Measurements from ENCODE around the gene CD300H. TPM values are rescaled to one million over a fixed set of nuclear protein-coding genes. Genes with fewer than 3 reads are reported as not detected.
"Not testable (repeated sequence)": the region's sequence is repeated elsewhere in the genome, so short reads cannot be mapped to it uniquely, and the experiment has no call there.

Gene CD300H
- total RNA-seq, 1 experiment from 2014 or later = not detected

DNA sequence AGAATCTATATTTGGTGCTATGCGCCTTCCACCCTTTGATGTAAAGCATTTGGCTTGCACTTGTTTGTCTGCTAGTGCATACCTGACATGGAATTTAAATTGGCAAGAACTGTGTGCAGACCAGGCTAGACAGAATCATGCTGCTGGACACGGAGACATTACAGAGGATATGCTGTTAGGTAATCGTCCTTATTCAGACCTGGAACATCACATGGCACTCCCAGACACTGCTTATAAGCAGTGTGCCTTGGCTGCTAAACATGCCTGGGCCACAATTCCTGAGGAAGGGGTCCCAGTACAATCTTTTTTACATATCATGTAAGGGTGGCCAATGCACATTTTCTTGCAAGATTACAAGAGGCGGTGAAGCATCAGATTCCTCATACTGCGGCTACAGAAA is 18.4 kb upstream of the CD300H start:
- DNase-seq (ENCODE audit: low spot score) = no peak

DNA sequence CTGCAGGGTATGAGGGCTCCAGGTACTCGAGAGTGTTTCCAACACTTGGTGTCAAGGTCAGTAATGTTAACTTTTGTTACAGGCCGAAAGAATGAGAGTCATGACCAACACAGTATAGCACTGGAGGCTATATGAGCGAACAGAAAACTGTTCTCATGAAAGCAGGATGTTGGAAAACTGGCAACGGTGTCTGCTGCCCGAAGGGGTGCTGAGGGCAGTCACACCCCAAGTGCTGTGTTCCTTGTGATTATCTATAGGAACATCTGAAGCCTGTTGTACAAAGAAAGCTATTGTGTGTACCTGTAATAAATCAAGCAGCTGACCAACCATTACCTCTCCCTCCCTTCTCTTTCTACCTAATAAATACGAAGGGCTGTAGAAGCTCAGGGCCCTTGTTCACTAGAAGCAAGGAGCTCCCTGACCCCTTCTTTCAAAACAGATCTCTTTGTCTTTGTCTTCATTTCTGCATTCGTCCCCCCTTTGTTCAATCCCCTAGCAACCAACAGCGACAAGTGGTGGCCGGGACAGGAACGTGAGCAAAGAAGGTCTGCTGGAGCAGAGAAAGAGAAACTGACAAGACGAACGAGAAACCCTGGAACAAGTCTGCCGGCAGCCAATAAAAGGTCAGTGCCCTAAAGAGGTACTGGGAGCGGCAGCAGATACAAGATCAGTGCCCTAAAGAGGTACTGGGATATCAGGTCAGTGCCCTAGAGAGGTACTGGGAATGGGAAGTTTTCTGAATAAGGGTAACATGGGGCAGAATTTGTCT is 17.2 kb upstream of the CD300H start:
- DNase-seq (ENCODE audit: low spot score) = no peak

DNA sequence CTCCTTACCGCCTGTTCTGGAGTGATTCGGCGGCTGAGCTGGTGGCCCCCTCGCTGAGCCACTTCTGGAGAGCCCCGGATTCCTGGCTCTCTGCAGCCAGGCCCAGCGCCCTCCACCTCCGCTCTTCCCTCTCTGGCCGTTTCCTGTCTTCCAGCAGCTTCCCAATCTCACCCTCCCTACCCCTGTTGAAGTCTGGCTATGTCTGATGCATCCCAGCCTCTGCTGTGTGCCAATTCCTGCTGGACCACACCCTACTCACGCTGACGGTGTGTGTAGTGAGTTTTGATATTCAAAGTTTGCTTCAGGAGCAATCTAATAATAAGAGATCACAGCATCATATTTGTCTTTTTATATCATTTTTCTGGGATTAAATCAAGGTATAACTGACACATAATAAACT is 15.3 kb upstream of the CD300H start:
- no peak for DNase-seq (ENCODE audit: low spot score)

DNA sequence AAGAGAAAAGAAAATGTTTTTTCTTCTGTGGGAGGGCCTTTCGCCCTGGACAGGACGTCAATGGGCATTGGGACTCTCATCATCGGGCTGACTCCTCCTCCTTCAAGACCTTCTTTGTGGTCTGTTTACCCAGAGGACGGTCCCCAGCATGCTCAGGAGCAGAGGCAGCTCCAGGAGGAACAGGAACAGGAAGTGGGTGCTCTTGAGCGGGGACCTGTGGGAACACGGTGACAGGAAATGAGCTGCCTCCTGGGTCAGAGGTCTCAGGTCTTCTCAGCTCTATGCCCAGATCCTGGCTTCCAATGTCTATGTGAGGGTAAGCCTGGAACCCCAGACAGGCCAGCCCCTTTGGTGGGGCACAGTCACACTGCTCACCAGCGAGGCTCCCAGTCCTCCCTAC is 12.6 kb upstream of the CD300H start:
- no peak for DNase-seq (ENCODE audit: low spot score)

DNA sequence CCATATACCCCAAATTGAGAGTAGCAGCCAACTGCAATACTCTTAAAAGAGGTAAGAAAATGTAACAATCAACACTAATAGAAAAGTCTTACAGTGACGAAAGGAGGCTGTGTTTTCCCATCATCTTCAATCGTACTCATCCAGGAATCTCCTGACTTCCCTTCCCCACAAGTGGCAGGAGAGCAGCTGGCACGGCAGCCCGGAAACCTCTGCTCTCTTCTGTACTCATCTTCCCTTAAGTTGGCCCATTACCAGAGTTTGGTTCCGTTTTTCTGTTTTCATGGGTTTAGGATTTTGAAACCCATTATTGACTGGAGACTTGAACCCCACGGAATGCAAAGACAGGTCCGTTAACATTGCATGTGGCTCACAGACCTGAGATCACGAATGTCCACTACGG is 11.7 kb upstream of the CD300H start:
- no peak for DNase-seq (ENCODE audit: low spot score)

DNA sequence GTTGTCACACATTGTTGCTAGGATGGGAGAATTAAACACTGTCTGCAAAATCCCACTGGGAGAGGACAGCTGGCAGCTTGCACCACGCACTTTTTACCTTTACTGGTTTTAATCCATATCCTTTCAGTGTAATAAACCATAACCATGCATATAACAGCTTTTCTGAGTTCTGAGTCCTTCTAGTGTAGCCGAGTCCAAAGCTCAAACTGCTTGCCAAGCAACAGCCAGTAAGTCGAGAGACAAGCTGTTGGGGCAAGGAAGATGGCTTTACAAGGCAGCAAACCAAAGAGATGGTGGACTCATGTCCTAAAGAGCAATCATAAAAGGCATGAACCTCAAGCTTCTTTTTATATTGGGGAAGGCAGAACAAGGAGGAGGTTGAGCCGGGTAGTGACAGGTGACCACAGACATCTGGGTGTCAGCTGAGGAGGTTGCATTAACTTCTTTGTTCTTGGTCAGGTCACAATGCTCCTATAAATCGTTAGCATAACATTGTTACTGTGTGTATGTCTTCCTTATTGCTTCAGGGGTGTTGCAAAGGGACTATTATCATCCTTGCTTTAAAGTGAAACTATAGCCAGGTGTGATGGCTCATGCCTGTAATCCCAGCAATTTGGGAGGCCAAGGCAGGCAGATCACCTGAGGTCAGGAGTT is 7.3 kb upstream of the CD300H start:
- no peak for DNase-seq (ENCODE audit: low spot score)

DNA sequence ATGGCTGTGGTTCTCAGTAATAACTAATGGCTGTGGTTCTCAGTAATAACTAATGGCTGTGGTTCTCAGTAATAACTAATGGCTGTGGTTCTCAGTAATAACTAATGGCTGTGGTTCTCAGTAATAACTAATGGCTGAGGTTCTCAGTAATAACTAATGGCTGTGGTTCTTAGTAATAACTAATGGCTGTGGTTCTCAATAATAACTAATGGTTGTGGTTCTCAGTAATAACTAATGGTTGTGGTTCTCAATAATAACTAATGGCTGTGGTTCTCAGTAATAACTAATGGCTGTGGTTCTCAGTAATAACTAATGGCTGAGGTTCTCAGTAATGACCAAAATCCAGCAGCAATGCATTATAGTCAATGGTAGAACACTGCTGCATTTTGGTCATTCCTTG is 6.3 kb upstream of the CD300H start:
- not testable (repeated sequence) for DNase-seq (ENCODE audit: low spot score)

DNA sequence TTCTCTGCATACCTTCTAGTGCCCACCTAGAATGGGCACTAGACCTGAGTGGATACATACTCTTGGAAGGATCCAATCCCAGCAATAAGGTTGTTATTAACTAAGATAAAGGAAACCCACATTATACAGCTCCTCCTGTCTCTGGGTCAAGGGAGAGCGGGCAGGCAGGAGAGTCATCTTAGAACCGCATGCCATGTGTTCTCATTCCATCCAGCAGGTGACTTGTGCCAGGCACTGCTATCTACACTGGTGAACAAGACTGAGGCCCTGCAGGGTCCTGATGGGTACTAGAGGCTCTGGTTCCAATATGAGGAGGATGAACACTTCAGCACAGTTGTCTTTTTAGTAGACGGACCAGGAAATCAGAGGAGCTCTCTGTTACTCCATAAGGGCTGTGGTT is 5.9 kb upstream of the CD300H start:
- peak; percentile 15 for DNase-seq (ENCODE audit: low spot score)

DNA sequence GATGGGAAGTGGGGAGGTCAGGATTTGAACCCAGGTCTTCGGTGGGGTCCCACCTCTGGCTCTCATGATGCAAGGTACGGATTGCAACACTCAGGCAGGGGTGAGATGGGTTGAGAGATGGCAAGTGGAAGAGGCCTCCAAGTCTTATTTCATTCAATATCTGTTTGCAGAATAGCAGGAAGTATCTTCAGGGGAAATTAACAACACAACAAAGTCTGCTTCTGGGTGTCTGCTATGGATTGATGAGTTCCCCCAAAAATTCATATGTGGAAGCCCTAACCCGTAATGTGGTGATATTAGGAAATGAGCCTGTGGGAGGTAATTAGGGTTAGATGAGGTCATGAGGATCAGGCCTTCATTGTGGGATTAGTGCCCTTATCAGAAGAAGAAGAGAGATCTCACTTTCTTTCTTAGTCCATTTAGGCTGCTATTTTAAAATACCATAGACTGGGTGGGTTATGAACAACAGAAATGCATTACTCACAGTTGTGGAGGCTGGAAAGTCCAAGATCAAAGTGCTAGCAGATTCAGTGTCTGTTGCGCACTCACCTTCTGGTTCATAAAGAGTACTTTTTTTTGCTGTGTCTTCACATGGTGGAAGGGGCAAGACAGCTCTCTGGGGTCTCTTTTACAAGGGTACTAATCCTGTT is 4.4 kb upstream of the CD300H start:
- DNase-seq (ENCODE audit: low spot score) = no peak

DNA sequence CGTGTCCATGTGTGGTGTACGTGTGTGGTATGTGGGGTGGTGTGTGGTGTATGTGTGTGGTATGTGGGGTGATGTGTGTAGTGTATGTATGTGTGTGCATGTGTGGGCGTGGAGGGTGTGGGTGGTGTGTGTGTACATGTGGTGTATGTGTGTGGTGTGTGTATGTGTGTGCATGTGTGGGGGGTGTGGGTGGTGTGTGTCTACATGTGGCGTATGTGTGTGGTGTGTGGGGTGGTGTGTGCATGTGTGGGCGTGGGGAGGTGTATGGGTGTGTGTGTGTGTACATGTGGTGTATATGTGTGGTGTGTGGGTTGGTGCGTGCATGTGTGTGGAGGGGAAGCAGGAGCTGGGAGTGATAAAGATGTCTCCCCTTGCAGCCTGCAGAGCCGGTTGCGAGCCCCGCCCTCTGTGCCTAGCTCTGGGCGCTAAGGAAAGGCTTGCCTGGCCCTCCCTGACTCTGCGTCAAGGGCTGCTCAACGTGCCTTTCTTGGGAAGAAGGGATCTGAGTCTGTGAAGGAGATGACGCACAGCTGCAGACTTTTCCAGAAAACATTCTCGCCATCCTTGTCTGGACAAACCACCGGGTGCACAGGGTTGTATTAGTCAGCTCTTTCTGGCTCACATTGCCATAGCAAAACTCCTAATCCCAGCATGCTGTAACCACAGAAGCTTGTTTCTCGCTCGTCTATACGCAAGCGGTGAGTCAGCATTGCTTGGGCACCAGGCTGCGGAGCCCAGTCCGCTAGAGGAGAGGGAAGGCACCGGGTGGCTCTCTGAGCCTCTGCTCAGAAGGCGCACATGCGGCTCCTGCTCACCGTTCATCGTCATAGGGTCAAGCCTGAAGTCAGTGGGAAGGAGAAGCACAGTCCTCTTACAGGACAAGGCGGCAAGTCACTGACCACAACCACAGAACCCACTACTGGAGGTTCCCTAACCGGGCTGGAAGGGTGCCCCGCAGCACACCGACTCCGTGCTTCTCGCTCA is 2.0 kb upstream of the CD300H start:
- peak; percentile 12 for DNase-seq (ENCODE audit: low spot score)

DNA sequence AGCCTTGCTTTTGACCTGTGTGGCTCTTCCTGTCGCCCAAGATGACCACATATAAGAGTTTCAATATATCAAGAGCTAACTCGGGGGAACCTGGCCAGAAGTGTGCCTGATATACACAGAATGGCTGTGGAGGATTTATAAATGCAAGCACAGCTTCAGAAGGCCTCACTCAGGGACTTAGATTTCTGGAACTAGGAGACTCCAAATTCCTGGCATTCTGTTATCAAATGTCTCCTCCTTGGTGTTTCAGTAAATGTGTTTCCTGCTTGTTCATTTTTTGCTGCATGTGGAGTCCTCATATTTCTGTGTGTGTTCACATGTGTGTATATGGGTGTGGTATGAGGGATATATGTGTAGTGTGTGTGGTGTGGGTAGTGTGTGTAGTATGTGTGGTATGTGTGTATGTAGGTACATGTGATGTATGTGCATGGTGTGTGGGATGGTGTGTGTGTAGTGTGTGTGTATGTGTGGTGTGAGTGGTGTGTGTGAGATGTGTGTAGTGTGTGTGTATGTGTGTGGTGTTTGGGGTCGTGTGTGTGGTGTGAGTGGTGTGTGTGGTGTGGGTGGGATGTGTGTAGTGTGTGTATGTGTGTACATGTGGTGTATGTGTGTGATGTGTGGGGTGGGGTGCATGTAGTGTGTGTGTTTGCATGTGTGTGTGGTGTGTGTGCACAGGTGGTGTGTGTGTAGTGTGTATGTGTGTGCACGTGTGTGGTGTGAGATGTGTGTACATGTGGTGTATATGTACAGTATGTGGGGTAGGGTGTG is 981 bp upstream of the CD300H start:
- no peak for DNase-seq (ENCODE audit: low spot score)

DNA sequence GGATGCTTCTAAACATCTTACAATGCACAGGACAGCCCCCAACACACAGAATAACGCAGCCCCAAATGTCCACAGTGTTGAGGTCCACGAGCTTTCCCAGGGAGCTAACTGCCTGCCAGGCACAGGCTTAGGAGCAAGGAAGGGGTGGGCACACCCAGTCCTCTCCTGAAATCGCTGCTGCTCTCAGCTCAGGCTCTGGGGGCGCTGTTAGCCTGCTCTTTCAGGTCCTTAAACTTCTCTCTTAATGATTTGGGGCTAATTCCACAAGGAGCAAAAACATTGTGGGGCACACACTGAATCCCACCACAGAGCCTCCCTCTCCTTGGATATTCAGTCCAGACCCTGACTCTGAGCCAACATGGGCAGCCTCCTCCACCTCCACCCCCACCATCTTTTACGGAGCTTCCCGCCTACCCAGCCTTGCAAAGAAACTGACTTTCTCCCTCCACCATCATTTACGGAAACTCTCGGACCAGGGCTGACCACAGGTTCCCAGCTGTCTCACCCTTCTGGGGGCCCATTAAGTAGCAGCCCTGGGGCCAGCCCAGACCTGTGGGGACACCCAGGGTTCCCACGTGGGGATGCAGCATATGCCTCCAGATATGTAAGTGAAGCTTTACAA is 1.1 kb downstream of the CD300H start:
- DNase-seq (ENCODE audit: low spot score) = peak; percentile 51

DNA sequence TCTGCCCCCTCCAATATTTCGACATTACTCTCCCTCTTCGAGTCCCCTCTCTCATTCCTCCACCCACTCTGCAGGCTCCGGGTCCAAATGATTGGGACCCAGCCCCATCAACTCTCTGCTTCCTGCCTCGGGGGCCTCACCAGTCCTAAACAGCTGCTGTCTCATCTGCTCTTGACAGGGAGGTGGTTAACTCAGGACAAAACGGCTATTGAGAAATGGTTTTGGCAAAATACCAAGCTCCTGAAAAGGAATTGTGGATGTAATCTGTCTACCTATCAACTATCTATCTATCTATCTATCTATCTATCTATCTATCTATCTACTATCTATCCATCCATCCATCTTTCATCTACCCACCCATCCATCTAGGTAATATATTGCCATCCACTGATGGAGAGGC is 2.2 kb downstream of the CD300H start:
- DNase-seq (ENCODE audit: low spot score) = no peak

DNA sequence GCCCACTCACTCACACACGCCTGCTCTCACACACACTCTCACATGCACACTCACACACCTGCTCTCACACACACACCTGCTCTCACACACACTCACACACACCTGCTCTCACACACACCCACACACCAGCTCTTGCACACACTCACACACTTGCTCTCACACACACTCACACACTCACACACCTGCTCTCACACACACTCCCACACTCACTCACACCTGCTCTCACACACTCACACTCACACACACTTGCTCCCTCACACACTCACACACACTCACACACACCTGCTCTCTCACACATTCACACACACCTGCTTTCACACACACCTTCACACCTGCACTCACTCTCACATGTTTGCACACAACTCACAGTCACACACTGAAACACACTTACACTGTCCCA is 4.0 kb downstream of the CD300H start:
- DNase-seq (ENCODE audit: low spot score) = no peak

DNA sequence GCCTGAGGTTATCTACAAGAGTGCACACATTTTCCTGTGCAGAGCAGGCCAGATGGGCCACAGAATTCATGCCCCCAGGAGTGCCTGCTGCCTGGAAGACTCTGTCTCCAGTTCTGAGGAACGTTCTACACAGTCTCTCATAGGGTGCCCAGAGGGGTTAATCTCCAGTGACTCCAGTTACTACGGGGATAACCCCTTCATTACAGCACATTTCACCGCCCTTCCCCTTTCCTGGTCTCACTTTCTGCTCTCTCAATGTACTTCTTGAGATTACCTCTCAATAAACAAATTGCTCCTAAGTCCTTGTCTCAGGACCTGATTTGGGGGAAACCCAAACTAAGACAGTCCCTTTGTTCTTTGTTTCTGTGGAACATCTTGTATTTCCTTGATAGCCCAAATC is 5.7 kb downstream of the CD300H start:
- DNase-seq (ENCODE audit: low spot score) = no peak

DNA sequence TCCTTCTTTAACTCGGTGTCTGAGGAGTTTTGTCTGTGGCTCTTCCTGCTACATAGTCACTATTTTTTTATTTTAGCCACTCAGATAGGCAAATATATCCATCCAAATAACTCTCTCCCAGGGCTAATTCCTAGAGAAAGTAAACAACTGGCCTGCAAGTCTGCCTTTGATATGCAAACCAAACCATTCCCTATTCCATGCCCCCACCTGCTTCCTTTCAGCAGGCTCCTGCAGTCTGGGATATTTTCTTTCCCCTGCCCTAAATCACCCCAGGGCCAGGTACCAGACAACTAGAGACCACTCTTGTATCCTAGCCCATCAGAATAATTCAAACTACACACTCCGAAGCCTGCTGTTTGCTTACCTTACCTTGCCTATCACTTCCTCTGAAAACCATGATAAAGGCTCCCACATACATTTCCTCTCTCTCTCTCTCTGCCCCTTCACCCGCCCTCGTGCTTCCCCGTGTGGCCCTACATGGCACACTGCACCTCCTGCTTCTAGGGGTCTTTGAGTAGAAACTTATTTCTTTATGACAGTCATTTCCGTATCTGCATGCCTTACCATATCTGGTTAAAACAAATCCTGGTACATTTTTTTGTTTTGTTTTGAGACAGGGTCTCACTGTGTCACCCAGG is 8.3 kb downstream of the CD300H start:
- no peak for DNase-seq (ENCODE audit: low spot score)

DNA sequence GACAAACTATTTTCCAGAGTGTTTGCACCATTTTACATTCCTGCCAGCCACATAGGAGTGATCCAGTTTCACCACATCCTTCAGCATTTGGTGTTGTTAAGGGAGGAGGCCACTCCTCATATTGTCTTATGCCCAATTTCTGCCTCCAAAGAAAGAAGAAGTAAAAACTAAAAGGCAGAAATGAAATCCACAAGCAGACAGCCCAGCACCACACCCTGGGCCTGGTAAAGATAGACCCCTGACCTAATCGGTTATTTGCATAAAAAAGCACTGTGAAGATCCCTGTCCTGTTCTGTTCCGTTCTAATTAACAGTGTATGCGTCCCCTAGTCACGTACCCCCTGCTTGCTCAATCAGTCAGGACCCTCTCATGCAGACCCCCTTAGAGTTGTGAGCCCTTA is 8.9 kb downstream of the CD300H start:
- not testable (repeated sequence) for DNase-seq (ENCODE audit: low spot score)

DNA sequence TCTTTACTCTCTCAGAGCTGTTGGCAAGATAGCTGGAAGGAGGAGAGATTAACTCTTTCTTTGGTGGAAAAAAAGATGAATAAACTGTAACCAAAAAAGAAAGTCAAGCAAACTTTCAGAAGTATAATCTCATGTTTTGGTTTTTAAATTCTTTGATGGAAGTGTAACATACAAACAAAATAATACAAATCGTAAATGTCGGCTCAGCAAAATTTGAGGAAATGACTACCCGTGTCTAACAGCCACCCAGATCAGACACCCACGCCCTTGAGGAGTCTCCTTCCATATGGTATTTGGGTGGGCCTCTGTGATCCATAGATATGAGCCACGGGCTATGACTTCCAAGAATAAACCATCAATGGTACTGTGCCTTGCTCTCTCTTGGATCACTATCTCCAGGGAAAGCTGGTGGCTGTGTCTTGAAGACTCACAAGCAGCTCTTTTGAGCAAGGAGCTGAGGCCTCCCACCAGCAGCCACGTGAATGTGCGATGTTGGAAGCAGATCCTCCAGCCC is 11.8 kb downstream of the CD300H start:
- no peak for DNase-seq (ENCODE audit: low spot score)

DNA sequence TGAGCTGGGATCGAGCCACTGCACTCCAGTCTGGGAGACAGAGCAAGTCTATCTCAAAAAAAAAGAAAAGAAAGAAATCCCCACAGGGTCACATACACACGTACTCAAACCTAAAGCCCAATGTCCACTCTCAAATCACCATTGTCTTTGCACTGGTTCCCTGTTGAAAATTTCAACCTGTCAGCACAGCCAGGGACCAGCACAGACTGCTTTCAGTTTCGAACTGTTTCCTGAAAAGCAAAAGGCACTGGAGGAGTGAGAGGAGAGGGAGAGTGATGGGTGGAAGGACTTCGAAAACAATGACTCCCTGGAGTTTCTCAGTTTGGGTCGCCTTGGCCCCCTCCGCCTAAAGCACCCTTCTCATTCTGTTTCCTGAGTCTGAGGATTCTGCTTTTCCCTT is 12.4 kb downstream of the CD300H start:
- DNase-seq (ENCODE audit: low spot score) = no peak

DNA sequence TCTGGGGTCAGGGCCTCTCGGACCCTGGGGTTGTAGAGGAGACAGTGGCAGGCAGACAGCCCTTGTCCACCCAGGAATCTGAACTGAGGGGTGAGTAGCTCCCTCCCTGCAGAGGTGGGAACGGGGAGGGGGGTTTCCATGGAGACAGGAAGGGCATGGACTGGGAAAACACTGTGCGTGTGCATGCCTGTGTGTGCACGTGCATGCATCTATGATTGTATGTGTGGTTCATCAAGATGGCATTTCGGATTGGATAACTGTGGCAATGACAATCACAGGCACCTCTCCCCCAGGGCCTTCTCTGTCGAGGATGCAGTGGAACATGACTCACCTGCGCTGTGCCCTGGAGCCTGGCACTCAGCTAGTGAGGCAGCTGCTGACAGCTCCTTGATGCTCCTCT is 15.3 kb downstream of the CD300H start:
- DNase-seq (ENCODE audit: low spot score) = no peak
